ENCODE results near the gene ZNF770. TPM values are rescaled to one million over a fixed set of nuclear protein-coding genes. Genes with fewer than 3 reads are reported as not detected.

ZNF770 gene
- total and polyA plus RNA-seq, 2 donors (not counting 3 experiments of a cell fraction or from before 2014, with no cell fraction given), result 6.4 to 30.3 TPM

DNA sequence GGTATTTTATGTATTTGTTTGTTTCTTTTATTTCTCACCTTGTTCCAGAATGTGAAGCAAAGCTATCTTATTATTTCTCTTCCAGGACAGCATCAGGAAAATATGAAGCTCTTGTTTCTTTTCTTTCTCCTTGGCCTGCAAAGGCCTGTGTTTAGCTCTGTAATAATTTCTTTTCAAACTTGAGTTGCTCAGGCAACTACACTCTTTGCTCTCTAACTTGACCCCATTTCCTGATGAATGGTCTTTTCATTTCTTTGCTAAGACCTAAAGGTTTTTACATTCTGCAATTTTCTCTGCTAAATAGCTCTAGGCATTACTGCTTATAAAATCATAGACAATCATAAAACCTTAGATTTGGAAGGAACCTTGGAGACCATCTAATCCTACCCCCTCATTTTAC lies 26.2 kb upstream of the ZNF770 start:
- H3K9ac ChIP-seq (replicated peaks; ENCODE audit: extremely low read depth, insufficient read depth, low read length), result no peak overlapping the region
- TF ChIP-seq POLR2A (IDR thresholded peaks at IDR 0.05; ENCODE audit: low read depth, low read length), result no peak
- TF ChIP-seq MYC (IDR thresholded peaks at IDR 0.05; ENCODE audit: low read depth, low read length), result no peak
- no peak for TF ChIP-seq JUN (IDR thresholded peaks at IDR 0.05; ENCODE audit: borderline replicate concordance, insufficient read depth, insufficient read length, low read depth)
- TF ChIP-seq MAX (IDR thresholded peaks at IDR 0.05; ENCODE audit: insufficient read depth, insufficient read length), result no peak
- no peak for TF ChIP-seq POLR2AphosphoS5 (IDR thresholded peaks at IDR 0.05; ENCODE audit: insufficient read depth, low read depth, low read length)
- TF ChIP-seq, protein P1, sequence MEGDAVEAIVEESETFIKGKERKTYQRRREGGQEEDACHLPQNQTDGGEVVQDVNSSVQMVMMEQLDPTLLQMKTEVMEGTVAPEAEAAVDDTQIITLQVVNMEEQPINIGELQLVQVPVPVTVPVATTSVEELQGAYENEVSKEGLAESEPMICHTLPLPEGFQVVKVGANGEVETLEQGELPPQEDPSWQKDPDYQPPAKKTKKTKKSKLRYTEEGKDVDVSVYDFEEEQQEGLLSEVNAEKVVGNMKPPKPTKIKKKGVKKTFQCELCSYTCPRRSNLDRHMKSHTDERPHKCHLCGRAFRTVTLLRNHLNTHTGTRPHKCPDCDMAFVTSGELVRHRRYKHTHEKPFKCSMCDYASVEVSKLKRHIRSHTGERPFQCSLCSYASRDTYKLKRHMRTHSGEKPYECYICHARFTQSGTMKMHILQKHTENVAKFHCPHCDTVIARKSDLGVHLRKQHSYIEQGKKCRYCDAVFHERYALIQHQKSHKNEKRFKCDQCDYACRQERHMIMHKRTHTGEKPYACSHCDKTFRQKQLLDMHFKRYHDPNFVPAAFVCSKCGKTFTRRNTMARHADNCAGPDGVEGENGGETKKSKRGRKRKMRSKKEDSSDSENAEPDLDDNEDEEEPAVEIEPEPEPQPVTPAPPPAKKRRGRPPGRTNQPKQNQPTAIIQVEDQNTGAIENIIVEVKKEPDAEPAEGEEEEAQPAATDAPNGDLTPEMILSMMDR (IDR thresholded peaks at IDR 0.05; ENCODE audit: extremely low read depth in 1 of 2, insufficient read depth in 1 of 2, low read depth in 1 of 2, low read length in 2 of 2), result no peak
- no peak for TF ChIP-seq GATA2 (IDR thresholded peaks at IDR 0.05; ENCODE audit: insufficient read depth, insufficient read length, low read depth, low read length)
- no peak for TF ChIP-seq FOS (IDR thresholded peaks at IDR 0.05; ENCODE audit: borderline replicate concordance, insufficient read depth, low read length)
- no peak for TF ChIP-seq EZH2 (IDR thresholded peaks at IDR 0.05; ENCODE audit: borderline replicate concordance, low read depth, low read length, severe bottlenecking)
- no peaks in the 10 kb centered on the region for H4K20me1 ChIP-seq (replicated peaks; ENCODE audit: control insufficient read depth, extremely low read depth, insufficient read depth, low read length)
- DNase-seq (ENCODE audit: low read depth, low spot score) (no peak), FAIRE-seq (no peak)
- H3K9me1 ChIP-seq (replicated peaks; ENCODE audit: control insufficient read depth, extremely low read depth, insufficient read depth, low read length), result no peaks in the 10 kb centered on the region
- no peak overlapping the region for H3K4me2 ChIP-seq (ENCODE audit: insufficient read depth, low read length)
- no TSS peak for BruUV-seq (replicated peaks)
- peaks cover 0 to 3% of the 10 kb centered on the region in 2 experiments for H3K27me3 ChIP-seq (ENCODE audit: control insufficient read depth in 2 of 2, insufficient read depth in 2 of 2, low read length in 2 of 2)
- H3K4me1 ChIP-seq (ENCODE audit: control insufficient read depth, extremely low read depth, insufficient read depth, low read length), result no peaks in the 10 kb centered on the region
- no peak overlapping the region for H3K4me3 ChIP-seq (replicated peaks in 1 of 3; ENCODE audit: insufficient read depth in 1 of 3, low read depth in 1 of 3, low read length in 3 of 3)
- dilution Hi-C loops (cut with MboI; ENCODE audit: extremely low pct_ligation_motif_present, low sequenced_read_pairs), result no loop called here
- no peak overlapping the region for H3K27ac ChIP-seq (ENCODE audit: insufficient read depth, low read depth, low read length)
- H2AFZ ChIP-seq (ENCODE audit: low read depth, low read length), result no peak overlapping the region
- H3K36me3 ChIP-seq (ENCODE audit: control insufficient read depth in 2 of 2, extremely low read depth in 1 of 2, insufficient read depth in 2 of 2, low read length in 2 of 2), result no peaks in the 10 kb centered on the region
- H3K9me3 ChIP-seq (replicated peaks; ENCODE audit: control insufficient read depth, insufficient read depth, low read length), result no peaks in the 10 kb centered on the region
- ChIA-PET POLR2A (interaction anchor here (0.6 kb wide), 1 partner anchor 98 kb away, joined by 3 read pairs; no protein-coding TSS in a partner anchor), CTCF (interaction anchor here (0.8 to 1.3 kb wide), 2 partner anchors 10 to 11 kb away, joined by 5 to 6 read pairs; no protein-coding TSS in a partner anchor)
- no peaks in the 10 kb centered on the region for H3K79me2 ChIP-seq (ENCODE audit: control insufficient read depth, insufficient read depth, low read length)
- intact Hi-C loops (cut with micrococcal nuclease), result no loop called here
